Neuron (in vitro differentiated cells): Measurements from ENCODE around the gene COL5A1.

Experiments
- H2AFZ ChIP-seq: one replicate; pipeline ENCODE4 v1.6.1; 2013; ENCODE audit warnings: low read depth, mild to moderate bottlenecking, inconsistent platforms, low read length, moderate library complexity
- H3K27me3 ChIP-seq: one replicate; pipeline ENCODE4 v1.6.1; 2013; ENCODE audit warnings: low read length; ENCODE audit not compliant: insufficient read depth
- H3K36me3 ChIP-seq: one replicate; pipeline ENCODE4 v1.6.1; 2013; ENCODE audit warnings: low read length; ENCODE audit not compliant: insufficient read depth
- H3K4me1 ChIP-seq: one replicate; pipeline ENCODE4 v1.6.1; 2013; ENCODE audit warnings: low read length; ENCODE audit not compliant: insufficient read depth
- H3K4me3 ChIP-seq: 2 replicates; pipeline ENCODE4 v1.5.1; 2013; ENCODE audit warnings: mild to moderate bottlenecking, low read length, moderate library complexity
- H3K9me3 ChIP-seq: one replicate; pipeline ENCODE4 v1.6.1; 2013; ENCODE audit warnings: low read length

The COL5A1 gene

DNA sequence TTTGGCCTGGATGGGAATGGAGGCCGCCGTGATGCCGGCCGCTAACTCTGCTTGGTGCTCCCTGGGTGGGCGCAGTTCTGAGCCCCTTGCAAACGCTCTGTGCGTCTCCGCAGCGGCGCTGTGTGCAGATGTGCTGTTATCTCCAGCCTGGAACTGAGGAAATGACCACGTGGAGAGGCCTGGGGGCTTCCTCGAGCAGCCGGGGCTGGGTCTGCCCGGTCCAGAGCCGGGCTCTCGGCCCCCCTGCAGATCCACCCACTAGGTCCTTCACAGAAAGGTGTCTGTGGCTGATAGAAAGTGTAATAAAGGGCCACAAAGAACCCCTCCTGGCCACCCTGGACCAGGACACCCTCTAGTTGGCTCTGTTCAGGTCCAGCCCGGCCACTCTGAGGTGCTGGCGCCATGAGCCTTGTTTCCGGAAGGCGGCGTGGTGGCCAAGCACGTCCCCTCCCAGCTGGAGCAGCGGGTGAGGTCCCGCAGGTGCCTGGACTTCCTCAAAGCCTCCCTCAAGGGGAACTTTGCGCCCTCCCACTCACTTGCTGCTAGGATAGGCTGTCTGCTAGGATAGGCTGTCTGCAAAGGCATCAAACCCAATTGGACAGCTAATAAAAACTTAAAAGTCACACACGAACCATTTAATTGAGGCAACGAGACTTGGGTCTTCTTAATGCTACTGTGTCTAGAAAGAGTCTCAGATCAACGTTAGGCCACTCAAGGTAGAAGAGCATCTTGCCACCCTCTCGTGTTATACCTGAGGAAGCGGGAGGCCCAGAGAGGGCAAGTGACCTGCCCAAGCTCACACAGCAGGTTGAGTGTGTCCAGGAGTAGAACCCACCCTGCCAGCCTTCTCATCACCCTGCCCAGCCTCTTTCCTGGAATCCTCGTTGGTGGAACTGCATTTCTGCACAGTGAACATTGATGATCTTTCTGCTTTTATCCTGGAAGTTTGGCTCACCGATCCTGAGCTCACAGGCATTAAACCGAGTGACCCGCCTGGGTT lies 129.7 kb downstream of the COL5A1 start:
- H3K36me3 ChIP-seq: no peaks in the 10 kb centered on the region

DNA sequence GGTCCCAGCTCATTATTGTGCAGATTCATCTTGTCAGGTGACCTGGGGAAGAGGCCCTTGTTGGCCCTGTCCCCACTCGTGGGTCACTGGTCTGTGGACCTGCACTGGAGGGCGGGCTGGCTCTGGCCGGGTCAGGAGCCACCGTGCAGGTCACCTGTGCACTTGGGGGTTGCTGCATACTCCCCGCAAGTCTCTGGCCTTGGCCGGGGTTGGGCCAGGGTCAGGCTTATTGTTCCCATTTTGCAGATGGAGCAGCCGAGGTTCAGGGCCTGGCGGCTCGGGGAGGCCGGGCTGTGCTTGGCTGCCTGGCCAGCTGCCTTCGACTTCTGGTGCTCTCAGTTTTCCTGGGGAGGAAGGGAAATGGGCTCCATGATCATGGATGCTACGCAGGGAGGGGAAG lies 130.7 kb downstream of the COL5A1 start:
- Histone ChIP-seq H3K4me1 (no peaks in the 10 kb centered on the region), H3K4me3 (no peak overlapping the region), H2AFZ (no peak overlapping the region), H3K27me3 (peaks cover 10% of the 10 kb centered on the region), H3K36me3 (no peaks in the 10 kb centered on the region), H3K9me3 (no peaks in the 10 kb centered on the region)

More for the DNA sequence above, 129.7 kb downstream of the COL5A1 start:
- no peaks in the 10 kb centered on the region for H3K9me3 ChIP-seq
- peaks cover 12% of the 10 kb centered on the region for H3K27me3 ChIP-seq
- no peak overlapping the region for H2AFZ ChIP-seq
- H3K4me3 ChIP-seq: no peak overlapping the region
- no peaks in the 10 kb centered on the region for H3K4me1 ChIP-seq

DNA sequence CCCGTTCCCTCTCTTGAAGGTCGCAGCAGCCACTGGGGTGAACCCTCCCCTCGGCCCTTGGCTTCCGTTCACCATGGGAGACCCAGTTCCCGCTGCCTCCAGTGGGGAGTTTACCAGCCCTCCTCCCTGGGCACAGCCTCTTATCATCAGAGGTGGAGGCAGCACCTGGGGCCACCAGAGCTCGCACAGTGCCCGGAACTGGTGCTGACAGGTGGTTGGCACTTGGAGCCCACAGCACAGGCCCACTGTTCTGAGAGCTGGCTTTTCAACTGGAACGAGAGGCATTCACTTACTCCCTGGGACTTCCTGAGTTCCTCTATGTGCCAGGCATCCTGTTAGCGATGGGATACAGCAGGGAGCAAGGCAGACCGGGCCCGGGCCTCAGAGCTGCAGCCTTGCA lies 132.2 kb downstream of the COL5A1 start:
- Histone ChIP-seq H2AFZ (no peak overlapping the region), H3K4me1 (no peaks in the 10 kb centered on the region), H3K9me3 (no peaks in the 10 kb centered on the region), H3K4me3 (no peak overlapping the region), H3K36me3 (no peaks in the 10 kb centered on the region), H3K27me3 (peaks cover 9% of the 10 kb centered on the region)

DNA sequence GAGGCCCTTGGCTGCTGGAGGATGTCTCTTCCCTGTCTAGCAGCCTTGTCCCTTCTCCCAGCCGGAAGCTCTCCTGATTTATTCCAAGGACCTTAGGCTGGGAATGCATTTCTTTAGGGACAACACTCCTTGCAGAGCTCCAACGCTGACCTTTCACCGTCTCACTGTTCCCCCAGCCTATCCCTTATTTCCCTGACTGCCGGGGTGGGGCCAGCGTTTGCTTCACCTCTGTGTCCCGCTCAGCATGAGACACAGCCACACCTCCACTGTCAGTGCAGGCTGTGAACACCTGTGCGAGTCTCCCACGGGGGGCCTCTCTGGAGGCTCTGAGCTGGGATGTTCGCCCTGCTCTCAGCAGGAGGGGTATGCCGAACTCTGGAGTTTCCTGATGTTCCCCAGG lies 132.8 kb downstream of the COL5A1 start:
- no peak overlapping the region for H3K4me3 ChIP-seq
- H3K27me3 ChIP-seq: peaks cover 11% of the 10 kb centered on the region
- H2AFZ ChIP-seq: no peak overlapping the region
- H3K4me1 ChIP-seq: no peaks in the 10 kb centered on the region
- no peaks in the 10 kb centered on the region for H3K36me3 ChIP-seq
- no peaks in the 10 kb centered on the region for H3K9me3 ChIP-seq

DNA sequence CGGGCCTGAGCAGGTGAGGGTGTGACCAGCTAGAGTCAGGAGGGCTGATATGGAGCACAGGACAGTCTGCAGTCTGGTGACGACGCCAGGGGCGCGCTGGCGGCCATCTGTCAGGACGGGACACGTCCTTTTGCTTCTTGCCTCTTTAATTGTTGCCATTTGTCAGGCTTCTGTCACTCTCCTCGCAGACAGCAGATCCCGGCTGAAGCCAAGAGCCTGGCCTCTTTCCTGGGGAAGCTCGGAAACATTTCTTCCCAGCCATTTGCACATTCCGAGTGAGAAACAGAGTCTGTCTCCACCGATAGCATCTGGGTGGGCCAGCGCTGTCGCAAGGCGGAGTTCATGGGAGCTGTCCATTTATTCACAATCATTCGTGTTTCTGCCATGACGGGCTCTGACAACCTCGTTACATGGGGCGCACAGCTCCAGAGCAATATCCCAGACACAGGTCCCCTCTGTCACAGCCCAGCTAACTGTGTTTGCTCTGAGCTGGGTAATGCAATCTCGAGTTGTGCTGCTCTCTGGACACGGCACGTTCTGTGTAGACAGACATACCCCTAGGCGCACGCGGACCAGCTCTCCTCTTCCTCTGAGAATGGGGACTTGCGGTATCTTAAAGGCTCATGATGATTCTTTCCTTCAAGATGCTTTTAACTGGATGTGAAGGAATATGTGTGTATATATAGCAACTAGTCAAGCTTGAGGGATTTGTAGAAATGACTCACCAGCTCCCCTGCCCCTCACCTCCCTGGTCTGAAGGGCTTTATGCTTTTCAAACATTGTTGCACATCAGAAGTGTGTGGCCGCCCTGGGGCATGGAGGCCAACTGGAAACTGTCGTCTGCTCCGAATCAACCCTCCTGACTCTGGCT lies 133.7 kb downstream of the COL5A1 start:
- no peak overlapping the region for H2AFZ ChIP-seq
- H3K4me1 ChIP-seq: no peaks in the 10 kb centered on the region
- H3K4me3 ChIP-seq: no peak overlapping the region
- H3K36me3 ChIP-seq: no peaks in the 10 kb centered on the region
- H3K27me3 ChIP-seq: peaks cover 11% of the 10 kb centered on the region
- H3K9me3 ChIP-seq: no peaks in the 10 kb centered on the region

DNA sequence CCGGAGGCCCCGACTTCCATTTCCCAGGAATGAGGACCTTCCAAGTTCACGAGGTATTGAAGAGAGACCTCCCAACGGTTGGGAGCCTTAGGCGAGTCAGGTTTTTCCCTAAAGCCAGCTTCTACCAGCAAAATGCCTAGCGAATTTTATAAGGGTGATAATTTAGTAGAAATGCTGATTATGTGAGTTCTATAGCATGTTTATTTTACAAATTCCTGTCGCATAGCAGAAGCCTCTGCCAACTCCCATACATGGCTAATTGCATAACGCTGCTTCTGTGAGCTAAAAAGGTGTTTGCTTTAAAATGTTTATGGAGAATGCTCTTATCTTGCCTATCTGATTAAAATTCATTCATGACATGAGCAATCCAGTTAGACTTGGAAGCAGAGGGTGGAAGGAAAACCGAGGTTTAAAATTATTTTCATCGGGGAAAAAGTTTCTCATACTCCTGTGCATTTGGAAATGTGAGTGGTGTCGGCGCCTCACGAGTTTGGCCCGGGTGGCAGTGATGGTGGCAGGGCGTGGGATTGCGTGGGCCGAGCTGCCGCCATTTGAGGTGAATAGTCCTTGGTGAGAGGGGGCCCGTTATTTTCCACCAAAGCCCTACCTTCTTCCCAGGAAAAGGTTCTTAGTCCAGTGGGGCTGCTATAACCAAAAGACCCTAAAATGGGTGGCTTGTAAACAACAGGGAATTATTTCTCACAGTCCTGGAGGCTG lies 134.6 kb downstream of the COL5A1 start:
- no peaks in the 10 kb centered on the region for H3K4me1 ChIP-seq
- no peaks in the 10 kb centered on the region for H3K36me3 ChIP-seq
- no peaks in the 10 kb centered on the region for H3K9me3 ChIP-seq
- H3K27me3 ChIP-seq: peaks cover 13% of the 10 kb centered on the region
- H3K4me3 ChIP-seq: no peak overlapping the region
- no peak overlapping the region for H2AFZ ChIP-seq

DNA sequence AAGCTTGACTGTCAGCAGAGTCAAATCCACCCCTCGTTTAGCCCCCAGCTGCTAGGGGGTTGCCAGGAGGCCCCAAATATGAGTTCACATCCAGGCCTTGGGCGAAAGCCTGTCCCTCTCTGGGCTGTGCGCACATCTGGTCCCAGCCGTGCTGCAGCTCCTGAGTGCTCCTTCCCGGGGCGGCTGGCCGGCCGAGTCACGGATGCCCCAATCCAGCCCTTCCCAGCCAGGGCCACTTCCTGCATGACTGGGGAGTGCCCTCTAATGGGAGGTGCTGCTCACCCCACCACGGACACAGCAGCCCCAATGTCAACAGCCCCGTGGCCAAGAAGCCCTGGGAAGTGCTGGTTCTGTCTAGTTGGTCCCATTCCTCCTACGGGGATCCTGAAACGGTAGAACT lies 135.6 kb downstream of the COL5A1 start:
- no peaks in the 10 kb centered on the region for H3K9me3 ChIP-seq
- H2AFZ ChIP-seq: no peak overlapping the region
- H3K4me3 ChIP-seq: no peak overlapping the region
- H3K27me3 ChIP-seq: peaks cover 15% of the 10 kb centered on the region
- no peaks in the 10 kb centered on the region for H3K4me1 ChIP-seq
- no peaks in the 10 kb centered on the region for H3K36me3 ChIP-seq

DNA sequence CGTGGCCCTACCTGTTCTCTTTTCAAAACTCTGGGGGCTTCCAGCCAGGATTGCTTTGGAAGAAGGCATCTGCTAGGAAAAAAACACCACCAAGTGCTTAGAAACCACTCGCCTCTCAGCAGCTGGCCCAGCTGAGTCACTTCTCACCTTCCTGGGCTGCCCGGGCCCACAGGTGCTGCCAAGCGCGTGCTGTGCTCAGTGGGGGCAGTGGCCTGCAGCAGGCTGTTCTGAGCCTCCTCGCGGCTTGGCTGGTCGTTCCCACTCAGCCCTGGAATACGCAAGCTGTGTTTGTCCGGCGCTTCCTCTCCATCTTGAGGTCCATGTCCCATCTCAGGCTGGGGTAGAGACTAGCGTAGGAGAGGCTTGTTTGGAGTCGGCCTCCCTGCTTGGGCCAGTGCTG lies 136.6 kb downstream of the COL5A1 start:
- peaks cover 20% of the 10 kb centered on the region for H3K27me3 ChIP-seq
- H2AFZ ChIP-seq: no peak overlapping the region
- no peaks in the 10 kb centered on the region for H3K9me3 ChIP-seq
- H3K36me3 ChIP-seq: no peaks in the 10 kb centered on the region
- H3K4me3 ChIP-seq: no peak overlapping the region
- no peaks in the 10 kb centered on the region for H3K4me1 ChIP-seq

DNA sequence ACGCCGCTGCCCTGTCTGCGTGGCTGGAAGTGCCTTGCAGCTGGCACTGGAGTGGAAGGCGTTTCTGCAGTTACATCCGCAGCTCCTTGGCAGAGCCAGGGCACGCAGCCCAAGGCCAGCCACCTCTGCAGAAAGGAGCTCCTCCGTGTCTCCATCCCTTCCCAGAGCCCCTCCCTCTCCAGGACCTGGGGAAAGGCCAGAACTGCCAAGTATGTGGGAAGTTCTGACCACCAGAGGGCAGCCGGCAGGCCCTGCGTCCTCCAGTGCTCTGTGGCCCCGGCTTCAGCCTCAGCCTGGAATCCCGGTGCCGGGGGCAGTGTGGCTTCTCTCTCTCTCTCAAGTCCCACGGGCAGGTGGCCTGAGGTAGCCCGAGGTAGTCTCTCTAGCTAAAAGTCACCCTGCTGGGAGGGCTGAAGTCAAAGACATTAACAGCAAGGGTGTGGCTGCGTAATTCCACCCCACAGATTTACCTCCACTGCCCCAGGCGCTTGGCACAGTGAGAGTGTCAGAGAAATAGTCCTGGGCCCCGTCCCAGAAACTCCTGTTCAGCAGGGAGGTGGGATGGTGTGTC lies 137.3 kb downstream of the COL5A1 start:
- H2AFZ ChIP-seq: no peak overlapping the region
- H3K27me3 ChIP-seq: peaks cover 24% of the 10 kb centered on the region
- H3K4me3 ChIP-seq: no peak overlapping the region
- no peaks in the 10 kb centered on the region for H3K9me3 ChIP-seq
- no peaks in the 10 kb centered on the region for H3K4me1 ChIP-seq
- H3K36me3 ChIP-seq: no peaks in the 10 kb centered on the region

DNA sequence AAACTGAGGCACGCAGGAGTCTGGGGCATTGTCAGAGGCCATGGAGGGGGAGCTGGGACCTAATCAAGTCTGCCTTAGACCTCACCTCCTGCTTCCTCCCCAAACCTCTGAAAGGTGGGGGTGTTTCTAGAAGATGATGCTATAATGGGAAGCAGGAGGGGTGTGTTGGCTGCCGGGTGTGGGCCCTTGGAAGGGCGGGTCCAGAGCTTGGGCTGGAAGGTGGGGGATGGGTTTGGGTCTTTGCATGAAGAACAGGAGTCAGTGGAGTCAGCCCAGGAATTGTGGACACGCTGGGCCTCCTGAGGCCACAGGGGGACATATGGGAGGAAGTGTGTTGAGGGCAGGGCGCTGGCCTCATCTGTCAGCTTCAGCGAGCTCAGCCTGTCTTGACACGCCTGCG lies 138.0 kb downstream of the COL5A1 start:
- Histone ChIP-seq H3K4me3 (no peak overlapping the region), H3K36me3 (no peaks in the 10 kb centered on the region), H3K27me3 (peaks cover 24% of the 10 kb centered on the region), H3K4me1 (no peaks in the 10 kb centered on the region), H3K9me3 (no peaks in the 10 kb centered on the region), H2AFZ (no peak overlapping the region)

DNA sequence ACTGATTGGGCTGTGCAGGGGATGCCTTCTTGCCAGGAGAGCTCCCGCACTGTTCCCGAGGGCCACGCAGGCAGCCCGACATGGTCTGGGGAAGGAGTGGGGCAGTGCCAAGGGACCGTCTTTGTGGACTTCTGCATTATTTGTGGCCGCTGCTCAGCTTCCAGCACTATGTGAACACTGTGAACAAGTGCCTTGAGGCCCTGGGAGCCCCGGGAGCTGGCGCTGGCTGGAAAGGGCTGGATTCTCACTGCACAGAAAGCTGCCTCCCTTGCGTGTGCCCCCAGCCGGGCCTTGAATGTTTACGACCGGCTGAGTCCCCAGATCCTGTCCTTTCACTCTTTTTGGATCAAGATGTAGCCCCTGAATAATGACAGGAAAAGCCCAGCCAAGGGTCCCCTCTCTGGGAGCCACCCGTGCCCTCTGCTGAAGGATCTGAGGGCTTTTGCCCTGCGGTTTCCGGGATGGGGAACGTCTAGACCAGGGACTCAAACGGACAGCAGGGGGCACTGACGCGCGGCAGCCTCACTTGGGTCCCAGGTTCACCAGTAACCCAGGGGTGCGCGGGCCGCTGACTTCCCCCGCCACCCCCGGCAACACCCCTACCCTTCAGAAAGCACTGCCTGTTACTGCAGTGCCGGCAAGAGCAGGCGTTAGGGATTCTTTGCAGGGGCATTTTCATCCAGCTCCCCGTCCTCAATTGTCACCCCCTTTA lies 140.1 kb downstream of the COL5A1 start:
- no peak overlapping the region for H3K4me3 ChIP-seq
- H3K36me3 ChIP-seq: no peaks in the 10 kb centered on the region
- peaks cover 26% of the 10 kb centered on the region for H3K27me3 ChIP-seq
- H3K9me3 ChIP-seq: no peaks in the 10 kb centered on the region
- H2AFZ ChIP-seq: no peak overlapping the region
- H3K4me1 ChIP-seq: no peaks in the 10 kb centered on the region
